GM13977 (cell line): ENCODE results near the gene FCHSD2.

ENCODE experiments used
- DNase-seq: peaks from one replicate; pipeline ENCODE4 v3.0.0; 2012; ENCODE audit warnings: low spot score
- CTCF ChIP-seq: IDR thresholded peaks from 2 replicates; pipeline ENCODE4 v1.5.1; 2012; ENCODE audit warnings: mild to moderate bottlenecking, control low read depth; ENCODE audit not compliant: insufficient read depth; ENCODE audit errors: extremely low read depth, missing control alignments
- in situ Hi-C: fragments of 300-500 bp; cut with MboI; formaldehyde crosslinking; loops from one replicate; pipeline ENCODE4 v1.12.0; 2022; ENCODE audit warnings: low sequenced_read_pairs, low pct_unique_long_range_greater_than_20kb, mixed read lengths, inconsistent platforms; ENCODE audit not compliant: unreplicated experiment

The FCHSD2 gene

GRCh38 chr11:73143126-73143838 lies 1.2 kb upstream of the FCHSD2 start:
- no peak for DNase-seq
- in situ Hi-C loops = no loop called here
- TF ChIP-seq CTCF = no peak

GRCh38 chr11:73141309-73142127 lies 600 bp downstream of the FCHSD2 start:
- DNase-seq = peak; percentile 78

GRCh38 chr11:73141031-73141308 lies 1.1 kb downstream of the FCHSD2 start:
- TF ChIP-seq CTCF = no peak
- DNase-seq = peak; percentile 39
- in situ Hi-C loops = no loop called here

More at GRCh38 chr11:73141309-73142127, 600 bp downstream of the FCHSD2 start:
- peak; percentile 14 for TF ChIP-seq CTCF
- in situ Hi-C loops = no loop called here

- no peak for DNase-seq
- in situ Hi-C loops = no loop called here
Measured at GRCh38 chr11:73140213-73141030, 1.7 kb downstream of the FCHSD2 start.

GRCh38 chr11:73139476-73140198 lies 2.5 kb downstream of the FCHSD2 start:
- TF ChIP-seq CTCF = no peak
- DNase-seq = no peak
- in situ Hi-C loops = no loop called here

More at GRCh38 chr11:73140213-73141030, 1.7 kb downstream of the FCHSD2 start:
- TF ChIP-seq CTCF = no peak

GRCh38 chr11:73137944-73138274 lies 4.2 kb downstream of the FCHSD2 start:
- in situ Hi-C loops = no loop called here
- TF ChIP-seq CTCF = no peak
- DNase-seq = no peak
